ENCODE measurements around the gene ZMIZ2. TPM values are rescaled to one million over a fixed set of nuclear protein-coding genes. Genes with fewer than 3 reads are reported as not detected.

ZMIZ2 gene
- total and polyA plus RNA-seq, 9 of the 15 experiments (the other 6 are each of a cell fraction or from before 2014, with no cell fraction given) = 0.13 to 40.3 (median 4.9) TPM

DNA sequence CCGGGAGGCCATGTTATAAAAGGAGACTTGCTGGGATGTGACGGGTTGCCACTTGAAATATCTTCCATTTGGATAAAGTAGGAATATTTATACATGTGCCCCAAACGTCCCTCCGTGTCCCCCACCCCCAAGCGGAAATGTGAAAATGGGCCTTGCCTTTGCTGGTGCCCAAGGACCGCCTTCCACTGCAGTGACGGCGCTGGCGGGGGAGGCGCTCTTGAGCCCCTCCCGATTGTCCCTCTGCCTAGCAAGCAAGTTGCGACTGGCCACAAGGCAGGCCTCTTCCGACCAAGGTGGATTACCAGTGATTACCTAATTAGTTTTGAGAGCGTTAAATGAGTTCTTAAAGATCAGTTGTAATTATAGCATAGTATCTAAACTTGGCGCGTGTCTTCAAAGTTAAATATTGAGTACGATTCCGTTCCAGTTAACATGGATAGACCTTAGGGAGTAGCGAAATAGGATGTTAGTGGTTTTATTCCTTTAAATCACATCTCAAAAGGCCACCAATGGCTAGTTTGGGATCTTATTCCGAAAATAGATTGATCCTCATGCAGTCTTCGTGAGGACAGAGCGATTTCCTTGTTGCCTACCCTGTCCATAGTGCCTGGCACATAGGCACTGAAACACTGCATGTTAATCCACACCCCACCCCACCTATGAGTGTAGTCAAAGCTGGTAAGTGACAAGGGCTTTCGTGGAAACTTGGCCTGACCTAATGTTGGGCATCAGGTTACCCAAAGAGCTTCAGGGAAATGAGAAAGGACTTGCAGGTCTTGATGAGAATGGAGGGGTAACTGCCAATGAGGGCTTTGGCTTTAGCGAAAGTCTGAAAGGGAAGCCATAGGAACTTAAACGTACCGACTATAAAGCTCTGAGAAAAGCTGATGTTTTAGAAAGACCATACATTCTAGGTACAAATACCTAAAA, 48.9 kb downstream of the ZMIZ2 start (continued):
- TF ChIP-seq ZNF124 (CRISPR knock-in tag; IDR thresholded peaks at IDR 0.05) (no peak), BRCA1 (IDR thresholded peaks at IDR 0.05) (no peak), BRCA1 (CRISPR knock-in tag; IDR thresholded peaks at IDR 0.05) (no peak), CREM (IDR thresholded peaks at IDR 0.05; ENCODE audit: low read depth) (peak; percentile 83), SMAD4 (CRISPR knock-in tag; conservative IDR thresholded peaks at IDR 0.05) (no peak), U2AF2 (optimal IDR thresholded peaks at IDR 0.05; ENCODE audit: low read depth, low read length) (no peak), ZNF586 (CRISPR knock-in tag; conservative IDR thresholded peaks at IDR 0.05) (0 out of 2 replicates have a peak, but pooled peaks have one; percentile 29), NCOA1 (IDR thresholded peaks at IDR 0.05; ENCODE audit: low read depth) (no peak), ZNF274 (IDR thresholded peaks at IDR 0.05; ENCODE audit: borderline replicate concordance, low read depth, low read length) (no peak), DMBX1 (CRISPR knock-in tag; IDR thresholded peaks at IDR 0.05; ENCODE audit: borderline replicate concordance) (no peak), BRD9 (IDR thresholded peaks at IDR 0.05; ENCODE audit: low read depth, partially characterized antibody) (no peak), MAZ (CRISPR knock-in tag; conservative IDR thresholded peaks at IDR 0.05 in 1 of 2, IDR thresholded peaks at IDR 0.05 in 1 of 2) (peak in 1 of 2 experiments; percentile 76; a peak in 2 of 4 replicates), NFIX (CRISPR knock-in tag; IDR thresholded peaks at IDR 0.05; ENCODE audit: low read depth) (no peak)
- TF ChIP-seq, protein P1, sequence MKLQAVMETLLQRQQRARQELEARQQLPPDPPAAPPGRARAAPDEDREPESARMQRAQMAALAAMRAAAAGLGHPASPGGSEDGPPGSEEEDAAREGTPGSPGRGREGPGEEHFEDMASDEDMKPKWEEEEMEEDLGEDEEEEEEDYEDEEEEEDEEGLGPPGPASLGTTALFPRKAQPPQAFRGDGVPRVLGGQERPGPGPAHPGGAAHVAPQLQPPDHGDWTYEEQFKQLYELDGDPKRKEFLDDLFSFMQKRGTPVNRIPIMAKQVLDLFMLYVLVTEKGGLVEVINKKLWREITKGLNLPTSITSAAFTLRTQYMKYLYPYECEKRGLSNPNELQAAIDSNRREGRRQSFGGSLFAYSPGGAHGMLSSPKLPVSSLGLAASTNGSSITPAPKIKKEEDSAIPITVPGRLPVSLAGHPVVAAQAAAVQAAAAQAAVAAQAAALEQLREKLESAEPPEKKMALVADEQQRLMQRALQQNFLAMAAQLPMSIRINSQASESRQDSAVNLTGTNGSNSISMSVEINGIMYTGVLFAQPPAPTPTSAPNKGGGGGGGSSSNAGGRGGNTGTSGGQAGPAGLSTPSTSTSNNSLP (IDR thresholded peaks at IDR 0.05; ENCODE audit: borderline replicate concordance, low read depth, low read length) = no peak
- TF ChIP-seq, protein P2, sequence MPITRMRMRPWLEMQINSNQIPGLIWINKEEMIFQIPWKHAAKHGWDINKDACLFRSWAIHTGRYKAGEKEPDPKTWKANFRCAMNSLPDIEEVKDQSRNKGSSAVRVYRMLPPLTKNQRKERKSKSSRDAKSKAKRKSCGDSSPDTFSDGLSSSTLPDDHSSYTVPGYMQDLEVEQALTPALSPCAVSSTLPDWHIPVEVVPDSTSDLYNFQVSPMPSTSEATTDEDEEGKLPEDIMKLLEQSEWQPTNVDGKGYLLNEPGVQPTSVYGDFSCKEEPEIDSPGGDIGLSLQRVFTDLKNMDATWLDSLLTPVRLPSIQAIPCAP (CRISPR knock-in tag; IDR thresholded peaks at IDR 0.05; ENCODE audit: borderline replicate concordance) = 0 out of 2 replicates have a peak, but pooled peaks have one; percentile 21
- TF ChIP-seq, protein P3, sequence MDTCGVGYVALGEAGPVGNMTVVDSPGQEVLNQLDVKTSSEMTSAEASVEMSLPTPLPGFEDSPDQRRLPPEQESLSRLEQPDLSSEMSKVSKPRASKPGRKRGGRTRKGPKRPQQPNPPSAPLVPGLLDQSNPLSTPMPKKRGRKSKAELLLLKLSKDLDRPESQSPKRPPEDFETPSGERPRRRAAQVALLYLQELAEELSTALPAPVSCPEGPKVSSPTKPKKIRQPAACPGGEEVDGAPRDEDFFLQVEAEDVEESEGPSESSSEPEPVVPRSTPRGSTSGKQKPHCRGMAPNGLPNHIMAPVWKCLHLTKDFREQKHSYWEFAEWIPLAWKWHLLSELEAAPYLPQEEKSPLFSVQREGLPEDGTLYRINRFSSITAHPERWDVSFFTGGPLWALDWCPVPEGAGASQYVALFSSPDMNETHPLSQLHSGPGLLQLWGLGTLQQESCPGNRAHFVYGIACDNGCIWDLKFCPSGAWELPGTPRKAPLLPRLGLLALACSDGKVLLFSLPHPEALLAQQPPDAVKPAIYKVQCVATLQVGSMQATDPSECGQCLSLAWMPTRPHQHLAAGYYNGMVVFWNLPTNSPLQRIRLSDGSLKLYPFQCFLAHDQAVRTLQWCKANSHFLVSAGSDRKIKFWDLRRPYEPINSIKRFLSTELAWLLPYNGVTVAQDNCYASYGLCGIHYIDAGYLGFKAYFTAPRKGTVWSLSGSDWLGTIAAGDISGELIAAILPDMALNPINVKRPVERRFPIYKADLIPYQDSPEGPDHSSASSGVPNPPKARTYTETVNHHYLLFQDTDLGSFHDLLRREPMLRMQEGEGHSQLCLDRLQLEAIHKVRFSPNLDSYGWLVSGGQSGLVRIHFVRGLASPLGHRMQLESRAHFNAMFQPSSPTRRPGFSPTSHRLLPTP (IDR thresholded peaks at IDR 0.05; ENCODE audit: borderline replicate concordance, extremely low read depth, insufficient read length) = no peak
- TF ChIP-seq, protein P4, sequence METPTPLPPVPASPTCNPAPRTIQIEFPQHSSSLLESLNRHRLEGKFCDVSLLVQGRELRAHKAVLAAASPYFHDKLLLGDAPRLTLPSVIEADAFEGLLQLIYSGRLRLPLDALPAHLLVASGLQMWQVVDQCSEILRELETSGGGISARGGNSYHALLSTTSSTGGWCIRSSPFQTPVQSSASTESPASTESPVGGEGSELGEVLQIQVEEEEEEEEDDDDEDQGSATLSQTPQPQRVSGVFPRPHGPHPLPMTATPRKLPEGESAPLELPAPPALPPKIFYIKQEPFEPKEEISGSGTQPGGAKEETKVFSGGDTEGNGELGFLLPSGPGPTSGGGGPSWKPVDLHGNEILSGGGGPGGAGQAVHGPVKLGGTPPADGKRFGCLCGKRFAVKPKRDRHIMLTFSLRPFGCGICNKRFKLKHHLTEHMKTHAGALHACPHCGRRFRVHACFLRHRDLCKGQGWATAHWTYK (CRISPR knock-in tag; IDR thresholded peaks at IDR 0.05) = no peak
